Stimulated activated naive B cell treated with anti-CD40 and anti-IgM and Interleukin-4, amounts not matched to agents 10 μg/mL and 1 μg/mL and 100 μg/mL, for 72 hours (primary cell): ENCODE measurements around the gene COBLL1.

Experiments used
- ATAC-seq, 2 donors: fragments of 150-1000 bp; cut with Tn5 transposase; replicated peaks; 2 replicates each; pipeline ENCODE4 v1.10.0; 2021; ENCODE audit warnings: moderate library complexity in 1 of 2
- DNase-seq: peaks from one replicate; pipeline ENCODE4 v3.0.0; 2021
- H3K27ac Mint-ChIP-seq: one replicate; pipeline ENCODE4 v1.8.0; 2022; ENCODE audit warnings: mild to moderate bottlenecking, mixed read lengths
- H3K27me3 Mint-ChIP-seq, 2 donors: one replicate each; pipeline ENCODE4 v1.8.0; 2022; ENCODE audit warnings: mixed read lengths in 2 of 2
- H3K36me3 Mint-ChIP-seq, 2 donors: one replicate each; pipeline ENCODE4 v1.8.0; 2022; ENCODE audit warnings: mixed read lengths in 2 of 2, mild to moderate bottlenecking in 1 of 2
- H3K4me1 Mint-ChIP-seq, 2 donors: one replicate each; pipeline ENCODE4 v1.8.0; 2022; ENCODE audit warnings: mixed read lengths in 2 of 2, mild to moderate bottlenecking in 1 of 2
- H3K4me3 Mint-ChIP-seq, 2 donors: one replicate each; pipeline ENCODE4 v1.8.0; 2022; ENCODE audit warnings: mild to moderate bottlenecking in 2 of 2, mixed read lengths in 2 of 2, moderate library complexity in 1 of 2
- H3K9me3 Mint-ChIP-seq, 2 donors: one replicate each; pipeline ENCODE4 v1.8.0; 2022; ENCODE audit warnings: mixed read lengths in 2 of 2, mild to moderate bottlenecking in 1 of 2

COBLL1 gene

GRCh38 chr2:164796999-164797398 lies 44.6 kb downstream of the COBLL1 start:
- ATAC-seq (no peak), DNase-seq (no peak)

GRCh38 chr2:164794432-164795231 lies 47.0 kb downstream of the COBLL1 start:
- Mint-ChIP-seq H3K9me3 (peaks cover 0 to 2% of the 10 kb centered on the region in 2 donors), H3K4me1 (peaks cover 22 to 47% of the 10 kb centered on the region in 2 donors), H3K27ac (peak overlapping the region; percentile 65), H3K27me3 (no peaks in the 10 kb centered on the region), H3K36me3 (peaks cover 8 to 19% of the 10 kb centered on the region in 2 donors), H3K4me3 (peak overlapping the region; percentile 48 to 72)
- no peak for DNase-seq
- peak; percentile 49 to 59 for ATAC-seq

More at GRCh38 chr2:164796999-164797398, 44.6 kb downstream of the COBLL1 start:
- Mint-ChIP-seq H3K4me1 (peaks cover 25 to 56% of the 10 kb centered on the region in 2 donors), H3K4me3 (no peak overlapping the region), H3K27me3 (no peaks in the 10 kb centered on the region), H3K27ac (no peak overlapping the region), H3K36me3 (peaks cover 12 to 29% of the 10 kb centered on the region in 2 donors), H3K9me3 (peaks cover 0 to 2% of the 10 kb centered on the region in 2 donors)

- Mint-ChIP-seq H3K27ac (no peak overlapping the region), H3K4me3 (peak overlapping the region; percentile 48 to 72), H3K27me3 (no peaks in the 10 kb centered on the region), H3K36me3 (peaks cover 10 to 23% of the 10 kb centered on the region in 2 donors), H3K4me1 (peaks cover 25 to 51% of the 10 kb centered on the region in 2 donors), H3K9me3 (peaks cover 0 to 2% of the 10 kb centered on the region in 2 donors)
- ATAC-seq = no peak
- no peak for DNase-seq
Measured at GRCh38 chr2:164794016-164794415, 47.6 kb downstream of the COBLL1 start.

GRCh38 chr2:164793529-164793928 lies 48.1 kb downstream of the COBLL1 start:
- ATAC-seq (no peak), DNase-seq (no peak)
- Mint-ChIP-seq H3K9me3 (peaks cover 0 to 2% of the 10 kb centered on the region in 2 donors), H3K27me3 (no peaks in the 10 kb centered on the region), H3K4me1 (peaks cover 28 to 55% of the 10 kb centered on the region in 2 donors), H3K4me3 (no peak overlapping the region), H3K27ac (no peak overlapping the region), H3K36me3 (peaks cover 11 to 27% of the 10 kb centered on the region in 2 donors)

GRCh38 chr2:164792316-164793170 lies 49.1 kb downstream of the COBLL1 start:
- Mint-ChIP-seq H3K36me3 (peaks cover 9 to 27% of the 10 kb centered on the region in 2 donors), H3K9me3 (peaks cover 0 to 2% of the 10 kb centered on the region in 2 donors), H3K27ac (no peak overlapping the region), H3K4me3 (no peak overlapping the region), H3K27me3 (no peaks in the 10 kb centered on the region), H3K4me1 (peaks cover 26 to 50% of the 10 kb centered on the region in 2 donors)
- ATAC-seq (no peak), DNase-seq (no peak)

- DNase-seq = no peak
- Mint-ChIP-seq H3K9me3 (peaks cover 0 to 4% of the 10 kb centered on the region in 2 donors), H3K27ac (no peak overlapping the region), H3K4me3 (no peak overlapping the region), H3K36me3 (peaks cover 15 to 30% of the 10 kb centered on the region in 2 donors), H3K27me3 (no peaks in the 10 kb centered on the region), H3K4me1 (peaks cover 31 to 55% of the 10 kb centered on the region in 2 donors)
- ATAC-seq = no peak
Measured at GRCh38 chr2:164789968-164790367, 51.7 kb downstream of the COBLL1 start.

GRCh38 chr2:164786787-164787186 lies 54.8 kb downstream of the COBLL1 start:
- peaks cover 0 to 4% of the 10 kb centered on the region in 2 donors for H3K9me3 Mint-ChIP-seq
- H3K36me3 Mint-ChIP-seq = peaks cover 19 to 30% of the 10 kb centered on the region in 2 donors
- no peak overlapping the region for H3K27ac Mint-ChIP-seq
- DNase-seq = no peak
- H3K4me3 Mint-ChIP-seq = no peak overlapping the region
- no peak for ATAC-seq
- no peaks in the 10 kb centered on the region for H3K27me3 Mint-ChIP-seq
- peaks cover 30 to 49% of the 10 kb centered on the region in 2 donors for H3K4me1 Mint-ChIP-seq

- no peak for ATAC-seq
- peaks cover 29 to 49% of the 10 kb centered on the region in 2 donors for H3K4me1 Mint-ChIP-seq
- peak overlapping the region in 1 of 2 donors; percentile 38 for H3K4me3 Mint-ChIP-seq
- no peak for DNase-seq
- no peaks in the 10 kb centered on the region for H3K27me3 Mint-ChIP-seq
- peak overlapping the region; percentile 33 for H3K27ac Mint-ChIP-seq
- H3K36me3 Mint-ChIP-seq = peaks cover 19 to 30% of the 10 kb centered on the region in 2 donors
- H3K9me3 Mint-ChIP-seq = peaks cover 0 to 4% of the 10 kb centered on the region in 2 donors
Measured at GRCh38 chr2:164785457-164785856, 56.2 kb downstream of the COBLL1 start.

GRCh38 chr2:164784376-164784775 lies 57.2 kb downstream of the COBLL1 start:
- Mint-ChIP-seq H3K4me3 (no peak overlapping the region), H3K36me3 (peaks cover 19 to 32% of the 10 kb centered on the region in 2 donors), H3K27me3 (no peaks in the 10 kb centered on the region), H3K27ac (no peak overlapping the region), H3K4me1 (peaks cover 32 to 52% of the 10 kb centered on the region in 2 donors), H3K9me3 (peaks cover 0 to 4% of the 10 kb centered on the region in 2 donors)
- ATAC-seq (no peak), DNase-seq (no peak)

- Mint-ChIP-seq H3K4me3 (no peak overlapping the region), H3K27ac (no peak overlapping the region), H3K36me3 (peaks cover 19 to 36% of the 10 kb centered on the region in 2 donors), H3K27me3 (no peaks in the 10 kb centered on the region), H3K4me1 (peaks cover 28 to 52% of the 10 kb centered on the region in 2 donors), H3K9me3 (peaks cover 0 to 6% of the 10 kb centered on the region in 2 donors)
- ATAC-seq = no peak
- DNase-seq = no peak
Measured at GRCh38 chr2:164782323-164782722, 59.3 kb downstream of the COBLL1 start.

- ATAC-seq = no peak
- Mint-ChIP-seq H3K4me3 (no peak overlapping the region), H3K4me1 (peaks cover 23 to 42% of the 10 kb centered on the region in 2 donors), H3K9me3 (peaks cover 0 to 2% of the 10 kb centered on the region in 2 donors), H3K27me3 (no peaks in the 10 kb centered on the region), H3K27ac (no peak overlapping the region), H3K36me3 (peaks cover 15 to 33% of the 10 kb centered on the region in 2 donors)
- no peak for DNase-seq
Measured at GRCh38 chr2:164781394-164781793, 60.2 kb downstream of the COBLL1 start.

GRCh38 chr2:164780611-164781178 lies 60.9 kb downstream of the COBLL1 start:
- H3K9me3 Mint-ChIP-seq = peaks cover 0 to 2% of the 10 kb centered on the region in 2 donors
- H3K27me3 Mint-ChIP-seq = no peaks in the 10 kb centered on the region
- DNase-seq (no peak), ATAC-seq (no peak)
- H3K4me1 Mint-ChIP-seq = peaks cover 23 to 42% of the 10 kb centered on the region in 2 donors
- H3K36me3 Mint-ChIP-seq = peaks cover 17 to 35% of the 10 kb centered on the region in 2 donors
- H3K27ac Mint-ChIP-seq = no peak overlapping the region
- H3K4me3 Mint-ChIP-seq = no peak overlapping the region

GRCh38 chr2:164779383-164780057 lies 62.1 kb downstream of the COBLL1 start:
- peaks cover 21 to 41% of the 10 kb centered on the region in 2 donors for H3K4me1 Mint-ChIP-seq
- no peak overlapping the region for H3K4me3 Mint-ChIP-seq
- no peaks in the 10 kb centered on the region for H3K27me3 Mint-ChIP-seq
- no peak for ATAC-seq
- H3K9me3 Mint-ChIP-seq = peaks cover 0 to 2% of the 10 kb centered on the region in 2 donors
- no peak for DNase-seq
- H3K27ac Mint-ChIP-seq = no peak overlapping the region
- H3K36me3 Mint-ChIP-seq = peaks cover 16 to 35% of the 10 kb centered on the region in 2 donors
